Measurements from ENCODE around the gene DHRS4. TPM values are rescaled to one million over a fixed set of nuclear protein-coding genes. Genes with fewer than 3 reads are reported as not detected.
A peak's percentile ranks its signal among the peaks of the same experiment; 100 is the strongest.

The DHRS4 gene
- total and polyA plus RNA-seq, 9 of the 15 experiments (the other 6 are each of a cell fraction or from before 2014, with no cell fraction given), result 0.51 to 35.9 (median 10.1) TPM

DNA sequence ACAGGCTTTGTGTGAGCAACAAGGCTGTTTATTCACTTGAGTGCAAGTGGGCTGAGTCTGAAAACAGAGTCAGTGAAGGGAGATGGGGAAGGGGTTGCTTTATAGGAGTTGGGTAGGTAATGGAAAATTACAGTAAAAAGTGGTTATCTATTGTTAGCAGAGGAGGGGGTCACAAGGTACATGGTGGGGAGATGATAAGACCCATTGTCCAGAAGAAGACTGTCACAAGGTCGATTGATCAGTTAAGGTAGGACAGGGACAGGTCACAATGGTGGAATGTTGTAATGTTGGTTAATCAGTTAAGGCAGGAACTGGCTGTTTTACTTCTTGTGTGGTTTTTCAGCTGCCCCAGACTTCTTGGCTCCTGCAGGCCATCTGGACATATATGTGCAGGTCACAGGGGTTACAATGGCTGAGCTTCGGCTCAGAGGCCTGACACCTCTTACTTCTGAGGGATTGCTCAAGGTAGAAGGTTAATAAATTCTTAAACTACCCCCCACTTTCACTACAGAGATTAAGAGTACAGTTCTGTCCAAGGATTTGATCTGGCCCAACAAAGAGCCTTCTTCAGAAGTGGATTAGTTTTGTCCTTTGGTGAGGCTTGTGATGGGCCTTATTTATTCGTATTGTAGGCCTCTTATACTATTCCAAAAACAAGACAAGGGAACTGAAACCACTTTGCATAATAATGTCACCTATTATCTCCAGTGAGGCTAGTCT is 13.8 kb upstream of the DHRS4 start (continued):
- TF ChIP-seq TCF7 (IDR thresholded peaks at IDR 0.05; ENCODE audit: borderline replicate concordance), result no peak
- no peak for TF ChIP-seq MNT (conservative IDR thresholded peaks at IDR 0.05)
- no peak for TF ChIP-seq IRF2 (CRISPR knock-in tag; IDR thresholded peaks at IDR 0.05)
- peak; percentile 41; the same call in 1 of the 2 replicates for TF ChIP-seq ELF4 (CRISPR knock-in tag; IDR thresholded peaks at IDR 0.05)
- TF ChIP-seq ASH1L (IDR thresholded peaks at IDR 0.05; ENCODE audit: borderline replicate concordance, low read depth, partially characterized antibody), result no peak
- TF ChIP-seq KLF16 (IDR thresholded peaks at IDR 0.05), result peak; percentile 24; the same call in 1 of the 2 replicates
- no peak for TF ChIP-seq ILF3 (IDR thresholded peaks at IDR 0.05; ENCODE audit: borderline replicate concordance)
- TF ChIP-seq POLR3G (IDR thresholded peaks at IDR 0.05; ENCODE audit: extremely low read depth, insufficient read length, insufficient replicate concordance), result no peak
- TF ChIP-seq GATAD2A (IDR thresholded peaks at IDR 0.05), result no peak
- TF ChIP-seq MAFF (IDR thresholded peaks at IDR 0.05; ENCODE audit: low read length), result no peak
- no peak for TF ChIP-seq MAZ (CRISPR knock-in tag; conservative IDR thresholded peaks at IDR 0.05 in 1 of 2, IDR thresholded peaks at IDR 0.05 in 1 of 2)
- TF ChIP-seq ZBTB7A (IDR thresholded peaks at IDR 0.05; ENCODE audit: borderline replicate concordance, control insufficient read depth, low read depth, low read length), result no peak
- no peak for TF ChIP-seq HBP1 (CRISPR knock-in tag; IDR thresholded peaks at IDR 0.05)
- TF ChIP-seq TEAD1 (CRISPR knock-in tag; IDR thresholded peaks at IDR 0.05), result peak in 1 of 2 experiments; percentile 96; a peak in 2 of 4 replicates
- TF ChIP-seq BCOR (IDR thresholded peaks at IDR 0.05), result no peak
- TF ChIP-seq WHSC1 (IDR thresholded peaks at IDR 0.05; ENCODE audit: low read length), result no peak
- TF ChIP-seq HMBOX1 (IDR thresholded peaks at IDR 0.05), result peak; percentile 59; the same call in 1 of the 2 replicates
- TF ChIP-seq HMG20A (CRISPR knock-in tag; conservative IDR thresholded peaks at IDR 0.05), result no peak
- peak; percentile 48 for TF ChIP-seq CBFA2T2 (conservative IDR thresholded peaks at IDR 0.05)
- TF ChIP-seq PHTF2 (CRISPR knock-in tag; IDR thresholded peaks at IDR 0.05), result 0 out of 2 replicates have a peak, but pooled peaks have one; percentile 34
- TF ChIP-seq MBD2 (IDR thresholded peaks at IDR 0.05; ENCODE audit: borderline replicate concordance, low read depth), result no peak
- TF ChIP-seq HNRNPH1 (optimal IDR thresholded peaks at IDR 0.05; ENCODE audit: low read depth, low read length), result no peak
- TF ChIP-seq MED1 (CRISPR knock-in tag; IDR thresholded peaks at IDR 0.05; ENCODE audit: borderline replicate concordance), result no peak
- TF ChIP-seq CREBBP (IDR thresholded peaks at IDR 0.05; ENCODE audit: low read depth, low read length), result no peak
- TF ChIP-seq CBFA2T3 (IDR thresholded peaks at IDR 0.05), result peak; percentile 71
- no peak for TF ChIP-seq MIER1 (IDR thresholded peaks at IDR 0.05; ENCODE audit: low read depth)
- peak; percentile 45; the same call in 1 of the 2 replicates for TF ChIP-seq ZNF23 (CRISPR knock-in tag; IDR thresholded peaks at IDR 0.05)
- peak; percentile 27; the same call in 1 of the 2 replicates for TF ChIP-seq NCOR1 (IDR thresholded peaks at IDR 0.05)
